Suprapubic skin (tissue), 3 donors: ENCODE results near the gene SHISA4.

ENCODE experiments used
- EP300 ChIP-seq: sonication (generic); formaldehyde crosslinking; IDR thresholded peaks from one replicate; pipeline ENCODE4 v1.6.1; 2017; ENCODE audit warnings: antibody characterized with exemption
- POLR2A ChIP-seq, 2 donors: fragments of 450-650 bp; IDR thresholded peaks; one replicate each; pipeline ENCODE4 v1.6.1; 2017; ENCODE audit warnings: antibody characterized with exemption in 2 of 2, mild to moderate bottlenecking in 2 of 2, moderate library complexity in 2 of 2
- TF ChIP-seq, protein P1 (sequence below), 2 donors: fragments of 200-600 bp in 1 of 2; fragments of 450-650 bp in 1 of 2; sonication (generic) in 1 of 2; IDR thresholded peaks; one replicate each; pipeline ENCODE4 v1.5.1; 2016 to 2019; ENCODE audit warnings: antibody characterized with exemption in 2 of 2, mild to moderate bottlenecking in 1 of 2, moderate library complexity in 1 of 2

GRCh38 chr1:201841265-201841912 is 47.3 kb upstream of the SHISA4 start:
- TF ChIP-seq POLR2A (IDR thresholded peaks at IDR 0.05) (no peak), EP300 (no peak)
- TF ChIP-seq, protein P1, sequence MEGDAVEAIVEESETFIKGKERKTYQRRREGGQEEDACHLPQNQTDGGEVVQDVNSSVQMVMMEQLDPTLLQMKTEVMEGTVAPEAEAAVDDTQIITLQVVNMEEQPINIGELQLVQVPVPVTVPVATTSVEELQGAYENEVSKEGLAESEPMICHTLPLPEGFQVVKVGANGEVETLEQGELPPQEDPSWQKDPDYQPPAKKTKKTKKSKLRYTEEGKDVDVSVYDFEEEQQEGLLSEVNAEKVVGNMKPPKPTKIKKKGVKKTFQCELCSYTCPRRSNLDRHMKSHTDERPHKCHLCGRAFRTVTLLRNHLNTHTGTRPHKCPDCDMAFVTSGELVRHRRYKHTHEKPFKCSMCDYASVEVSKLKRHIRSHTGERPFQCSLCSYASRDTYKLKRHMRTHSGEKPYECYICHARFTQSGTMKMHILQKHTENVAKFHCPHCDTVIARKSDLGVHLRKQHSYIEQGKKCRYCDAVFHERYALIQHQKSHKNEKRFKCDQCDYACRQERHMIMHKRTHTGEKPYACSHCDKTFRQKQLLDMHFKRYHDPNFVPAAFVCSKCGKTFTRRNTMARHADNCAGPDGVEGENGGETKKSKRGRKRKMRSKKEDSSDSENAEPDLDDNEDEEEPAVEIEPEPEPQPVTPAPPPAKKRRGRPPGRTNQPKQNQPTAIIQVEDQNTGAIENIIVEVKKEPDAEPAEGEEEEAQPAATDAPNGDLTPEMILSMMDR (IDR thresholded peaks at IDR 0.05) = no peak
